HCT116 (cell line): ENCODE data around the gene IGF2R. TPM values are rescaled to one million over a fixed set of nuclear protein-coding genes. Genes with fewer than 3 reads are reported as not detected.

Experiments used
- ATAC-seq: fragments of 200-7000 bp; cut with Tn5 transposase; 2 replicates; pipeline ENCODE4 v1.9.1; 2020; ENCODE audit warnings: mild to moderate bottlenecking, moderate library complexity
- BruUV-seq: library from RNA; stranded (reverse); fragments of 400-500 nt; replicated peaks from 2 replicates; lab custom pipeline; 2021; lab: Mats Ljungman, UMichigan
- CTCF ChIA-PET: fragments of 300-600 bp; sonication (Branson Sonifier 250); formaldehyde crosslinking; loops from one replicate; lab custom pipeline; 2021; ENCODE audit warnings: antibody characterized with exemption; lab: Charles Lee
- POLR2A ChIA-PET: fragments of 300-600, 350-600 bp; sonication (Branson Sonifier 250); formaldehyde crosslinking; loops from one replicate; lab custom pipeline; 2021; ENCODE audit warnings: antibody characterized with exemption; lab: Charles Lee
- RAD21 ChIA-PET, 2 experiments: fragments of 300-600 bp; sonication (Branson Sonifier 250); formaldehyde crosslinking; loops; one replicate each; lab custom pipeline; 2023; ENCODE audit warnings: low total read pairs in 2 of 2; ENCODE audit not compliant: uncharacterized antibody in 2 of 2, unreplicated experiment in 2 of 2, low non-redundant PET in 1 of 2; lab: Charles Lee
- DNase-seq: peaks from one replicate; pipeline ENCODE4 v3.0.0-alpha.2; 2010; ENCODE audit warnings: low read depth, low spot score
- H2AFZ ChIP-seq: fragments of 200-600 bp; shearing (Covaris generic), sonication (generic); 2 replicates; pipeline ENCODE4 v1.6.1; 2017; ENCODE audit warnings: low read depth, mixed run types, mixed read lengths, antibody characterized with exemption, low read length; ENCODE audit not compliant: poor library complexity, severe bottlenecking
- H3K27ac ChIP-seq: 2 replicates; pipeline ENCODE4 v1.5.1; 2012; ENCODE audit warnings: low read depth, low read length
- H3K27me3 ChIP-seq: fragments of 200-600 bp; sonication (generic); 2 replicates; pipeline ENCODE4 v1.6.1; 2016; ENCODE audit warnings: mixed run types, low read length, mixed read lengths; ENCODE audit not compliant: insufficient read depth
- H3K36me3 ChIP-seq, 2 experiments: fragments of 200-500 bp in 1 of 2; fragments of 200-600 bp in 1 of 2; sonication (Bioruptor generic) in 1 of 2; sonication (generic) in 1 of 2; 2 replicates each; pipeline versions ENCODE4 v1.5.1 to v1.6.1; 2014 to 2016; ENCODE audit warnings: low read length in 2 of 2, inconsistent platforms in 1 of 2, mixed read lengths in 1 of 2, mixed run types in 1 of 2; ENCODE audit not compliant: insufficient read depth in 2 of 2, control insufficient read depth in 1 of 2
- H3K4me1 ChIP-seq, 2 experiments: fragments of 200-600 bp in 1 of 2; sonication (generic) in 1 of 2; 2 replicates each; pipeline versions ENCODE4 v1.5.1 to v1.6.1; 2012 to 2017; ENCODE audit warnings: low read length in 2 of 2, inconsistent platforms in 1 of 2, mild to moderate bottlenecking in 1 of 2, mixed read lengths in 1 of 2, mixed run types in 1 of 2, moderate library complexity in 1 of 2; ENCODE audit not compliant: insufficient read depth in 2 of 2, control insufficient read depth in 1 of 2
- H3K4me2 ChIP-seq: fragments of 200-600 bp; sonication (generic); 2 replicates; pipeline ENCODE4 v1.6.1; 2017; ENCODE audit warnings: mixed run types, low read length, mixed read lengths
- H3K4me3 ChIP-seq, 2 experiments: fragments of 200-600 bp in 1 of 2; sonication (generic) in 1 of 2; replicated peaks in 1 of 2; 2 replicates each; pipeline ENCODE4 v1.5.1; 2011 to 2016; ENCODE audit warnings: low read length in 2 of 2, control low read depth in 1 of 2, low read depth in 1 of 2, mild to moderate bottlenecking in 1 of 2, mixed read lengths in 1 of 2, mixed run types in 1 of 2
- H3K79me2 ChIP-seq: fragments of 200-600 bp; sonication (generic); 2 replicates; pipeline ENCODE4 v1.6.1; 2017; ENCODE audit warnings: mild to moderate bottlenecking, mixed run types, low read length, moderate library complexity, mixed read lengths; ENCODE audit not compliant: insufficient read depth
- H3K9ac ChIP-seq: fragments of 200-600 bp; sonication (generic); 2 replicates; pipeline ENCODE4 v1.6.1; 2016; ENCODE audit warnings: low read length, mixed read lengths
- H3K9me2 ChIP-seq: fragments of 200-600 bp; sonication (generic), shearing (Covaris generic); 2 replicates; pipeline ENCODE4 v1.6.1; 2017; ENCODE audit warnings: mixed run types, mild to moderate bottlenecking, moderate library complexity; ENCODE audit not compliant: insufficient read depth
- H3K9me3 ChIP-seq, 2 experiments: fragments of 200-500 bp in 1 of 2; fragments of 200-600 bp in 1 of 2; sonication (Bioruptor generic) in 1 of 2; sonication (generic) in 1 of 2; 2 replicates each; pipeline ENCODE4 v1.6.1; 2014 to 2017; ENCODE audit warnings: low read length in 2 of 2, mixed read lengths in 2 of 2, inconsistent platforms in 1 of 2, low read depth in 1 of 2, mild to moderate bottlenecking in 1 of 2, mixed run types in 1 of 2, moderate library complexity in 1 of 2; ENCODE audit not compliant: control insufficient read depth in 1 of 2, insufficient read depth in 1 of 2
- H4K20me1 ChIP-seq: fragments of 200-600 bp; sonication (generic), shearing (Covaris generic); 2 replicates; pipeline ENCODE4 v1.6.1; 2017; ENCODE audit warnings: mixed run types, mild to moderate bottlenecking, moderate library complexity; ENCODE audit not compliant: insufficient read depth
- CBX3 ChIP-seq: IDR thresholded peaks from 2 replicates; pipeline ENCODE4 v1.6.1; 2012; ENCODE audit warnings: low read depth
- CEBPB ChIP-seq: IDR thresholded peaks from 2 replicates; pipeline ENCODE4 v1.6.1; 2012; ENCODE audit warnings: low read depth
- EGR1 ChIP-seq: IDR thresholded peaks from 2 replicates; pipeline ENCODE4 v1.6.1; 2012; ENCODE audit warnings: low read depth
- EZH2phosphoT487 ChIP-seq: fragments of 200-600 bp; IDR thresholded peaks from 2 replicates; pipeline ENCODE4 v1.6.1; 2018; ENCODE audit warnings: antibody characterized with exemption, borderline replicate concordance
- FOSL1 ChIP-seq: IDR thresholded peaks from 2 replicates; pipeline ENCODE4 v1.6.1; 2012; ENCODE audit warnings: low read depth
- JUND ChIP-seq: IDR thresholded peaks from 2 replicates; pipeline ENCODE4 v1.6.1; 2012
- POLR2A ChIP-seq: IDR thresholded peaks from 2 replicates; pipeline ENCODE4 v1.7.0; 2011; ENCODE audit warnings: borderline replicate concordance; ENCODE audit not compliant: insufficient read depth, insufficient read length; ENCODE audit errors: extremely low read depth
- POLR2AphosphoS5 ChIP-seq: IDR thresholded peaks from 2 replicates; pipeline ENCODE4 v1.6.1; 2011; ENCODE audit warnings: mild to moderate bottlenecking, low read depth, low read length, moderate library complexity
- RAD21 ChIP-seq: IDR thresholded peaks from 2 replicates; pipeline ENCODE4 v1.6.1; 2012; ENCODE audit warnings: low read depth, mild to moderate bottlenecking
- SP1 ChIP-seq: IDR thresholded peaks from 2 replicates; pipeline ENCODE4 v1.6.1; 2012; ENCODE audit warnings: low read depth
- SRF ChIP-seq: IDR thresholded peaks from 2 replicates; pipeline ENCODE4 v1.6.1; 2012; ENCODE audit warnings: low read depth
- TCF7L2 ChIP-seq: IDR thresholded peaks from 2 replicates; pipeline ENCODE4 v1.7.0; 2011; ENCODE audit warnings: borderline replicate concordance, inconsistent platforms; ENCODE audit not compliant: insufficient read depth, insufficient read length; ENCODE audit errors: extremely low read depth
- YY1 ChIP-seq: IDR thresholded peaks from 2 replicates; pipeline ENCODE4 v1.6.1; 2011; ENCODE audit warnings: low read length, low read depth, moderate library complexity, mild to moderate bottlenecking; ENCODE audit not compliant: insufficient replicate concordance; ENCODE audit errors: extremely low read depth
- ZFX ChIP-seq: fragments of 450-650 bp; IDR thresholded peaks from 2 replicates; pipeline ENCODE4 v1.6.1; 2017
- intact Hi-C: fragments of 100-400 bp; cut with micrococcal nuclease; formaldehyde crosslinking; loops from 2 replicates; pipeline ENCODE4 v1.10.0; 2022
- total RNA-seq: library from RNA; stranded (reverse); gene quantifications from one replicate; pipeline ENCODE4 v1.2.1, GENCODE V29; 2021; ENCODE audit not compliant: unreplicated experiment
- TF ChIP-seq, protein P1 (sequence below): IDR thresholded peaks from 2 replicates; pipeline ENCODE4 v1.6.1; 2012
- TF ChIP-seq, protein P2 (sequence below), 3 experiments: fragments of 200-600 bp in 1 of 3; sonication (generic) in 1 of 3; IDR thresholded peaks in 2 of 3; conservative IDR thresholded peaks in 1 of 3; 2 replicates each; pipeline ENCODE4 v1.5.1; 2012 to 2017; ENCODE audit warnings: low read depth in 2 of 3, low read length in 2 of 3, antibody characterized with exemption in 1 of 3, borderline replicate concordance in 1 of 3, control low read depth in 1 of 3, mild to moderate bottlenecking in 1 of 3, mixed read lengths in 1 of 3, mixed run types in 1 of 3, moderate library complexity in 1 of 3; ENCODE audit not compliant: insufficient read depth in 1 of 3

The IGF2R gene
- total RNA-seq, 1 experiment from 2014 or later: 37.0 TPM

- H2AFZ ChIP-seq: no peak overlapping the region
- H3K27me3 ChIP-seq: no peaks in the 10 kb centered on the region
- no peak overlapping the region for H3K4me3 ChIP-seq
- ATAC-seq (no peak), DNase-seq (no peak)
- no peak overlapping the region for H3K27ac ChIP-seq
- no peaks in the 10 kb centered on the region for H4K20me1 ChIP-seq
- H3K9me2 ChIP-seq: no peaks in the 10 kb centered on the region
- H3K4me1 ChIP-seq: no peaks in the 10 kb centered on the region
- ChIA-PET RAD21 (no interaction called here), CTCF (no interaction called here), POLR2A (no interaction called here)
- H3K36me3 ChIP-seq: peaks cover 0 to 5% of the 10 kb centered on the region in 2 experiments; a peak in 1 of 4 replicates
- H3K9me3 ChIP-seq: no peaks in the 10 kb centered on the region
- TF ChIP-seq SRF: no peak
- TF ChIP-seq EGR1: no peak
- TF ChIP-seq POLR2A: no peak
- TF ChIP-seq JUND: no peak
- TF ChIP-seq EZH2phosphoT487: no peak
- no peak for TF ChIP-seq RAD21
- no peak for TF ChIP-seq CEBPB
- no peak for TF ChIP-seq TCF7L2
- TF ChIP-seq SP1: no peak
- no peak for TF ChIP-seq CBX3
- intact Hi-C loops: no loop called here
- no peak overlapping the region for H3K9ac ChIP-seq
- no peak overlapping the region for H3K4me2 ChIP-seq
- no TSS peak for BruUV-seq
- H3K79me2 ChIP-seq: peaks cover 36% of the 10 kb centered on the region
Measured at GRCh38 chr6:159996626-159997497, 28.0 kb downstream of the IGF2R start.

DNA sequence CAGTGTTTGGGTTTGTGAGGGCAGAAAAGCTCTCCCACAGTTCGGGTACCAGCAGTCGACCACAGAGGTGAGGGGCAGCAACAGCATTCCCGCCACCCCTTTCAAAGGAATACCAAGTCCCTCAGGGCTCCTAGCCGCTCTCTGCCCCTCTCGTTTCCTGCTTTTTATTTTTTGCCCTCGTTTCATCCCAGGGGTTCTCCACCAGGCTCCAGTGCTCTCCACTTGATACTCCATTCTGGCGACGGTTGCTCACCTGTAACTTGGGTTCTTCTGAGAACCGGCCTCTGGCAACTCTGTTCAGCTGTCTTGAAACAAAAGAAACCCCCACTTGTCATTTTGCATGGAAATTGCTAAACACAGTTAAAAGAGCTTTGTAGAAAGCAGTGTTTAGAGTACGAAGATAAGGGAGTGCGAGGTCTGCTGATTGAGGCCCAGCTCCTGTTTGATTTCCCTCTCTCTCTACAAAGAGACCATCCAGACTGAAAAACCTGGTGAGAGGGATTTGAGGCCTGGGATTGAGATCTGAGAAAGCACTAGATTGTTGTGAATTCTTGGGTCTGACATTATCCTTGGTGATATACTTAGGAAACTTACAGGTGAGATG, 28.7 kb downstream of the IGF2R start:
- POLR2A ChIA-PET: no interaction called here
- ATAC-seq: no peak
- H3K4me1 ChIP-seq: no peaks in the 10 kb centered on the region
- no peak for DNase-seq
- no peak overlapping the region for H3K4me2 ChIP-seq
- H4K20me1 ChIP-seq: no peaks in the 10 kb centered on the region
- no peak overlapping the region for H3K27ac ChIP-seq
- H3K36me3 ChIP-seq: peaks cover 0 to 5% of the 10 kb centered on the region in 2 experiments; a peak in 1 of 4 replicates
- BruUV-seq: no TSS peak
- H3K27me3 ChIP-seq: no peaks in the 10 kb centered on the region
- intact Hi-C loops: no loop called here
- H3K9ac ChIP-seq: no peak overlapping the region
- CTCF ChIA-PET: no interaction called here
- TF ChIP-seq SP1 (no peak), YY1 (no peak), POLR2AphosphoS5 (no peak), ZFX (no peak), CBX3 (no peak), FOSL1 (no peak)
- TF ChIP-seq, protein P1, sequence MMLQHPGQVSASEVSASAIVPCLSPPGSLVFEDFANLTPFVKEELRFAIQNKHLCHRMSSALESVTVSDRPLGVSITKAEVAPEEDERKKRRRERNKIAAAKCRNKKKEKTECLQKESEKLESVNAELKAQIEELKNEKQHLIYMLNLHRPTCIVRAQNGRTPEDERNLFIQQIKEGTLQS: no peak
- TF ChIP-seq, protein P2, sequence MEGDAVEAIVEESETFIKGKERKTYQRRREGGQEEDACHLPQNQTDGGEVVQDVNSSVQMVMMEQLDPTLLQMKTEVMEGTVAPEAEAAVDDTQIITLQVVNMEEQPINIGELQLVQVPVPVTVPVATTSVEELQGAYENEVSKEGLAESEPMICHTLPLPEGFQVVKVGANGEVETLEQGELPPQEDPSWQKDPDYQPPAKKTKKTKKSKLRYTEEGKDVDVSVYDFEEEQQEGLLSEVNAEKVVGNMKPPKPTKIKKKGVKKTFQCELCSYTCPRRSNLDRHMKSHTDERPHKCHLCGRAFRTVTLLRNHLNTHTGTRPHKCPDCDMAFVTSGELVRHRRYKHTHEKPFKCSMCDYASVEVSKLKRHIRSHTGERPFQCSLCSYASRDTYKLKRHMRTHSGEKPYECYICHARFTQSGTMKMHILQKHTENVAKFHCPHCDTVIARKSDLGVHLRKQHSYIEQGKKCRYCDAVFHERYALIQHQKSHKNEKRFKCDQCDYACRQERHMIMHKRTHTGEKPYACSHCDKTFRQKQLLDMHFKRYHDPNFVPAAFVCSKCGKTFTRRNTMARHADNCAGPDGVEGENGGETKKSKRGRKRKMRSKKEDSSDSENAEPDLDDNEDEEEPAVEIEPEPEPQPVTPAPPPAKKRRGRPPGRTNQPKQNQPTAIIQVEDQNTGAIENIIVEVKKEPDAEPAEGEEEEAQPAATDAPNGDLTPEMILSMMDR (IDR thresholded peaks at IDR 0.05 in 2 of 3, conservative IDR thresholded peaks at IDR 0.05 in 1 of 3; ENCODE audit: borderline replicate concordance in 1 of 3, insufficient read depth in 1 of 3, low read depth in 2 of 3, low read length in 2 of 3): no peak
- no peak overlapping the region for H3K4me3 ChIP-seq
- H3K9me2 ChIP-seq: no peaks in the 10 kb centered on the region
- H3K79me2 ChIP-seq: peaks cover 39% of the 10 kb centered on the region
- RAD21 ChIA-PET: no interaction called here
- no peak overlapping the region for H2AFZ ChIP-seq
- H3K9me3 ChIP-seq: no peaks in the 10 kb centered on the region
